Measurements from ENCODE around the gene LRRC32. TPM values are rescaled to one million over a fixed set of nuclear protein-coding genes. Genes with fewer than 3 reads are reported as not detected.
"Not testable (repeated sequence)": the region's sequence is repeated elsewhere in the genome, so short reads cannot be mapped to it uniquely, and the experiment has no call there.

LRRC32 gene
- total and polyA plus RNA-seq, 2 of the 4 experiments (the other 2 are of a cell fraction): 5.2 to 13.7 TPM

- H2BK120ac ChIP-seq (ENCODE audit: low read depth, low read length): no peak overlapping the region
- no peak overlapping the region for H2BK20ac ChIP-seq (ENCODE audit: low read depth, low read length)
- no peak overlapping the region for H4K5ac ChIP-seq (ENCODE audit: low read depth, low read length)
- no peak overlapping the region for H2AFZ ChIP-seq (replicated peaks; ENCODE audit: low read length, poor library complexity)
- no peak overlapping the region for H3K4me2 ChIP-seq (ENCODE audit: low read depth, low read length)
- H3K36me3 ChIP-seq (ENCODE audit: control insufficient read depth, insufficient read depth, low read length): no peaks in the 10 kb centered on the region
- CTCF ChIA-PET: no interaction called here
- 100% methylated on average over 1 of the region's 5 CpGs; no CpG with 5 or more reads in 1 of the 2 experiments for WGBS, 2 experiments (ENCODE audit: extremely low coverage in 2 of 2, insufficient read length in 1 of 2)
- no peak overlapping the region for H2AK5ac ChIP-seq (ENCODE audit: low read depth, low read length)
- in situ Hi-C loops (cut with MboI; ENCODE audit: low sequenced_read_pairs): no loop called here
- ATAC-seq (ENCODE audit: low read depth) (no peak), DNase-seq (no peak)
- no peak overlapping the region for H3K4ac ChIP-seq (ENCODE audit: low read depth, low read length)
- H3K27me3 ChIP-seq (ENCODE audit: control insufficient read depth, insufficient read depth, low read length): peaks cover 23% of the 10 kb centered on the region
- intact Hi-C loops (cut with micrococcal nuclease): no loop called here
- H4K20me1 ChIP-seq (ENCODE audit: insufficient read depth, low read length): no peaks in the 10 kb centered on the region
- dilution Hi-C loops (cut with HindIII; ENCODE audit: low sequenced_read_pairs, unreplicated experiment): no loop called here
- TF ChIP-seq CHD1 (IDR thresholded peaks at IDR 0.05; ENCODE audit: low read depth, low read length): no peak
- TF ChIP-seq RAD21 (IDR thresholded peaks at IDR 0.05; ENCODE audit: low read length): no peak
- no peak overlapping the region for H4K8ac ChIP-seq (ENCODE audit: low read depth in 2 of 2, low read length in 2 of 2)
- no peak overlapping the region for H2BK15ac ChIP-seq (ENCODE audit: low read depth, low read length)
- no peak overlapping the region for H3K9ac ChIP-seq (ENCODE audit: low read depth, low read length)
- H3K27ac ChIP-seq (ENCODE audit: insufficient read depth, low read length): no peak overlapping the region
- no peak overlapping the region for H3K14ac ChIP-seq (replicated peaks; ENCODE audit: low read depth, low read length)
- H3K23ac ChIP-seq (ENCODE audit: low read depth, low read length): no peak overlapping the region
- no peak overlapping the region for H3K4me3 ChIP-seq (ENCODE audit: insufficient read depth, low read depth, low read length)
- H4K91ac ChIP-seq (ENCODE audit: insufficient read depth, low read depth, low read length): no peak overlapping the region
- H3K9me1 ChIP-seq (ENCODE audit: insufficient read depth, low read length): no peaks in the 10 kb centered on the region
- no peak overlapping the region for H3K56ac ChIP-seq (ENCODE audit: extremely low read depth, insufficient read depth, low read length)
- H2AK9ac ChIP-seq (replicated peaks; ENCODE audit: low read depth, low read length, poor library complexity): no peak overlapping the region
- H3K79me1 ChIP-seq (ENCODE audit: low read depth in 1 of 2, low read length in 2 of 2): no peaks in the 10 kb centered on the region
- peaks cover 6% of the 10 kb centered on the region for H3K9me3 ChIP-seq (ENCODE audit: control insufficient read depth, insufficient read depth, low read length)
- H3K18ac ChIP-seq (ENCODE audit: low read depth, low read length): no peak overlapping the region
- BruUV-seq (replicated peaks): no TSS peak
- H2BK5ac ChIP-seq (ENCODE audit: low read depth, low read length, poor library complexity, severe bottlenecking): no peak overlapping the region
- H3K4me1 ChIP-seq (ENCODE audit: control insufficient read depth, insufficient read depth, low read length): no peaks in the 10 kb centered on the region
- POLR2A ChIA-PET (ENCODE audit: unreplicated experiment): no interaction called here
Observed at GRCh38 chr11:76644591-76644990, 26.0 kb downstream of the LRRC32 start.

- CTCF ChIA-PET; H3K79me1 ChIP-seq (ENCODE audit: low read depth in 1 of 2, low read length in 2 of 2); H3K9me1 ChIP-seq (ENCODE audit: insufficient read depth, low read length); H3K9ac ChIP-seq (ENCODE audit: low read depth, low read length); H4K91ac ChIP-seq (ENCODE audit: insufficient read depth, low read depth, low read length); H4K20me1 ChIP-seq (ENCODE audit: insufficient read depth, low read length); H3K4ac ChIP-seq (ENCODE audit: low read depth, low read length); ATAC-seq (ENCODE audit: low read depth); BruUV-seq (replicated peaks); H3K18ac ChIP-seq (ENCODE audit: low read depth, low read length); H3K4me3 ChIP-seq (ENCODE audit: insufficient read depth, low read depth, low read length); H2BK5ac ChIP-seq (ENCODE audit: low read depth, low read length, poor library complexity, severe bottlenecking); H4K5ac ChIP-seq (ENCODE audit: low read depth, low read length); POLR2A ChIA-PET (ENCODE audit: unreplicated experiment); in situ Hi-C loops (cut with MboI; ENCODE audit: low sequenced_read_pairs); H2AK9ac ChIP-seq (replicated peaks; ENCODE audit: low read depth, low read length, poor library complexity); H3K4me1 ChIP-seq (ENCODE audit: control insufficient read depth, insufficient read depth, low read length); intact Hi-C loops (cut with micrococcal nuclease); H3K36me3 ChIP-seq (ENCODE audit: control insufficient read depth, insufficient read depth, low read length); H2BK15ac ChIP-seq (ENCODE audit: low read depth, low read length); H2BK120ac ChIP-seq (ENCODE audit: low read depth, low read length); dilution Hi-C loops (cut with HindIII; ENCODE audit: low sequenced_read_pairs, unreplicated experiment); H3K14ac ChIP-seq (replicated peaks; ENCODE audit: low read depth, low read length); DNase-seq; H2AK5ac ChIP-seq (ENCODE audit: low read depth, low read length); H2AFZ ChIP-seq (replicated peaks; ENCODE audit: low read length, poor library complexity); H3K27ac ChIP-seq (ENCODE audit: insufficient read depth, low read length); H3K23ac ChIP-seq (ENCODE audit: low read depth, low read length); H3K56ac ChIP-seq (ENCODE audit: extremely low read depth, insufficient read depth, low read length); H3K4me2 ChIP-seq (ENCODE audit: low read depth, low read length); H4K8ac ChIP-seq (ENCODE audit: low read depth in 2 of 2, low read length in 2 of 2); H3K9me3 ChIP-seq (ENCODE audit: control insufficient read depth, insufficient read depth, low read length); H2BK20ac ChIP-seq (ENCODE audit: low read depth, low read length): not testable (repeated sequence)
- WGBS, 2 experiments (ENCODE audit: extremely low coverage in 2 of 2, insufficient read length in 1 of 2): no CpG with 5 or more reads among the region's 3 CpGs
- H3K27me3 ChIP-seq (ENCODE audit: control insufficient read depth, insufficient read depth, low read length): peaks cover 27% of the 10 kb centered on the region
Observed at GRCh38 chr11:76643711-76644110, 26.8 kb downstream of the LRRC32 start.

Data from IMR-90 (cell line).